ENCODE data around the gene JHY. TPM values are rescaled to one million over a fixed set of nuclear protein-coding genes. Genes with fewer than 3 reads are reported as not detected.

The JHY gene
- total RNA-seq, 3 donors from 2014 or later (not counting 1 experiment from before 2014, with no cell fraction given), result 0.88 to 1.5 (median 1.2) TPM

DNA sequence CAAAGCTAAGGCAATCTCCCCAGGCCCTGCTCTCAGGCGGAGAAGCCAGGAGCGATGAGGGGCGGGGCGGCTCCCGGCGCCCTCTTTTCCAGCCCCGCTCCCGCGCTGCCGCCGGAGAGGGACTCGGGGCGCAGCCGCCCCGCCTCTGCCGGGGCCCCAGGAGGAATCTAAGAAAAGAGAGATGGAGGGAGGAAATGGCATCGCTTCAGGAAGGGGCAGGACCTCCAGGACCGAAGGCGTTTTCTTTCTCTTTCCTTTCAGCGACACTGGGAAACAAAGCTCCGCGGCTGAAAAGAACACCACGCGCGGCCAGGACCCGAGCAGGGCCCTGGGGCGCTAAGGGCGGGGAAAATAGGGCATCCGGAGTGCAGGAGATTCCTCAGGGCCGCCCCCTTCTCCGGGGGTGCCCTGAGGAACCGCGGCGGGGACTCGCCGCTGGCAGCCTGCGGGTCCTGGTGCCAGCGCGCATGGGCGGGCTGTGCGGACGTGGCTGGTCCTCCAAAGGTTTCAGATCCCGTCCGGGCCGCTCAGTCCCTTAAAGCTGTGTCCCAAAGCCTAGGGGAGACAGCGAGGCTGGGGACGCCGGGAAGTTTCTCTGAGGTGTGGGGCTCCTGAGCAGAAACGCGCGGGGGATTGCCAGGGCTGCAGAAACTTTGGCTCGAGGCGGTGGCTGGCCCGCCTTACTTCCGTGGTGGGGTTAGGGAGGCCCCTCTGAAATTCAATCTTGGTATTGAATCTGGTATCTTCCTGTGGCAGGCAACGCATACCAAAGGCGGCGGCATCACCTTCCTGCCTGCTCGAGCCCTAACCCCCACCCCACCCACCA, 101.8 kb downstream of the JHY start:
- H3K27me3 ChIP-seq (ENCODE audit: control insufficient read depth, insufficient read depth, low read length), result peaks cover 74% of the 10 kb centered on the region
- H3K4me3 Mint-ChIP-seq, result peak overlapping the region; percentile 84
- DNase-seq (peak in 1 of 2 donors; percentile 37), ATAC-seq (peak in 2 of 3 donors; percentile 48 to 49)
- intact Hi-C loops (cut with micrococcal nuclease), result no loop called here
- peaks cover 69 to 73% of the 10 kb centered on the region in 2 donors for H3K27me3 Mint-ChIP-seq (ENCODE audit: low read depth in 2 of 2)
- WGBS (ENCODE audit: insufficient coverage), result 2% methylated on average over 55 of the region's 59 CpGs
- no peaks in the 10 kb centered on the region for H3K9me3 ChIP-seq (ENCODE audit: control insufficient read depth, insufficient read depth, low read length)
- no peak for TF ChIP-seq CTCF (IDR thresholded peaks at IDR 0.05)
- no peak overlapping the region for H3K27ac Mint-ChIP-seq
- H3K27ac ChIP-seq (ENCODE audit: low read length), result no peak overlapping the region
- H3K4me1 ChIP-seq (ENCODE audit: control insufficient read depth, insufficient read depth, low read length), result peaks cover 20% of the 10 kb centered on the region
- H3K4me3 ChIP-seq (ENCODE audit: low read length), result peak overlapping the region; percentile 41
- H3K9me3 Mint-ChIP-seq, result peaks cover 0 to 2% of the 10 kb centered on the region in 2 donors
- no peaks in the 10 kb centered on the region for H3K36me3 ChIP-seq (ENCODE audit: control insufficient read depth, insufficient read depth, low read length)
- H3K36me3 Mint-ChIP-seq, result peaks cover 12% of the 10 kb centered on the region
- peaks cover 8 to 18% of the 10 kb centered on the region in 2 donors for H3K4me1 Mint-ChIP-seq

DNA sequence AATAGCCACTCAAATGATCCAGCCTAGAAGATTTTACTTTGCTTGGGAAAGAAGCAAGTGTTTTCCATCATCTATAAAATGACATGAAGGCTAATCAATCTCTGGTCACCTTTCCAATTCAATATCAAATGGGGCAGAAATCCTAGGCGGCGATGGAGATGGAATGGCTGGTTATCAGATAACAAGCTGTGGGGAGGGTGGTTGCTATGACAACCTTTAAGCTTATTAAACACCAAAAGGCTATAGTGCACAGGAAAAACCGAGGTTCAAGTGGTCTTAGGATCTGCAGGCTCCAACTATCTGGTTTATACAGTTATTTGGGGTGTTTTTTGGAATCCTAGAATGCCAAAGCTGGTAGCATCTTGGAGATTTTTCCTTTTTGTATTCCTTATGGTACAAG, 113.0 kb downstream of the JHY start:
- Histone ChIP-seq H3K27me3 (ENCODE audit: control insufficient read depth, insufficient read depth, low read length) (no peaks in the 10 kb centered on the region), H3K9me3 (ENCODE audit: control insufficient read depth, insufficient read depth, low read length) (no peaks in the 10 kb centered on the region), H3K4me3 (ENCODE audit: low read length) (no peak overlapping the region), H3K36me3 (ENCODE audit: control insufficient read depth, insufficient read depth, low read length) (no peaks in the 10 kb centered on the region), H3K4me1 (ENCODE audit: control insufficient read depth, insufficient read depth, low read length) (no peaks in the 10 kb centered on the region), H3K27ac (ENCODE audit: low read length) (no peak overlapping the region)
- Mint-ChIP-seq H3K27ac (no peak overlapping the region), H3K4me3 (no peak overlapping the region), H3K9me3 (no peaks in the 10 kb centered on the region), H3K4me1 (no peaks in the 10 kb centered on the region), H3K36me3 (no peaks in the 10 kb centered on the region), H3K27me3 (ENCODE audit: low read depth in 2 of 2) (peaks cover 31 to 37% of the 10 kb centered on the region in 2 donors)
- WGBS (ENCODE audit: insufficient coverage), result 46% methylated on average over 1 of the region's 3 CpGs
- DNase-seq, result no peak
- no peak for TF ChIP-seq CTCF (IDR thresholded peaks at IDR 0.05)
- intact Hi-C loops (cut with micrococcal nuclease), result no loop called here
- ATAC-seq, result no peak

DNA sequence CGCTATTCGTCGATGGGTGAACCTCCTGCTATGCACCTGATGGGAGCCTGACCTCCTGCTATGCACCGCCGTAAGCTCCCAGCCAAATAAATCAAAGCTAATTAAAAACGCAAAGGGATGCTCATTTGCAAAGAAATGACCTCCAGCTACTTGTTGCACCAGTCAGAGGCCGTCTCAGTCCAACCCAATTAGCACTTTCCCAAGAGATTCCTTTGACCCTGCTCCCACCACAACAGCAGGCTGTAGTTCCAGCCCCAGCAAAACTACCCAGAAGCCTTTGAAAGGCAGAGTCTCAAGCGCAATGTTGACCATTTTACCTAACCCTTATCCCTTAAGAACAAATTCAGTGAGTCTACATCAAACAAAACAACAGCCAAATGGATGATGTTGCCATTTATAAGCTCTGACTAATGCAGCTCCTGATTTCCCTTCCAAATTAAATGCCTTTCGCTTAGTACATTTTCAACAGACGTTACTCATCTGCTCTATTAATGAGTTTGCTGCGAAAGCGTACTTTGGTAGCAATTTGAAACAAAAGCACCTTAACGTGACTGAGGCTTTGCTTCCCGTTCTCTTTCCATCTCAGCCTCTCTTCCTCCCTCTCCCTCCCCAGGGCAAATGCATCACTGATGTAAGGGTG, 116.3 kb downstream of the JHY start:
- H3K4me1 ChIP-seq (ENCODE audit: control insufficient read depth, insufficient read depth, low read length), result no peaks in the 10 kb centered on the region
- Mint-ChIP-seq H3K4me3 (no peak overlapping the region), H3K27ac (no peak overlapping the region), H3K27me3 (ENCODE audit: low read depth in 2 of 2) (peaks cover 28 to 32% of the 10 kb centered on the region in 2 donors), H3K9me3 (no peaks in the 10 kb centered on the region), H3K4me1 (no peaks in the 10 kb centered on the region), H3K36me3 (no peaks in the 10 kb centered on the region)
- H3K27me3 ChIP-seq (ENCODE audit: control insufficient read depth, insufficient read depth, low read length), result no peaks in the 10 kb centered on the region
- H3K36me3 ChIP-seq (ENCODE audit: control insufficient read depth, insufficient read depth, low read length), result no peaks in the 10 kb centered on the region
- no peak for TF ChIP-seq CTCF (IDR thresholded peaks at IDR 0.05)
- DNase-seq (no peak), ATAC-seq (no peak)
- no peak overlapping the region for H3K4me3 ChIP-seq (ENCODE audit: low read length)
- intact Hi-C loops (cut with micrococcal nuclease), result no loop called here
- 51% methylated on average over 13 of the region's 14 CpGs for WGBS (ENCODE audit: insufficient coverage)
- H3K9me3 ChIP-seq (ENCODE audit: control insufficient read depth, insufficient read depth, low read length), result no peaks in the 10 kb centered on the region
- H3K27ac ChIP-seq (ENCODE audit: low read length), result no peak overlapping the region
